Immature natural killer cell (primary cell): ENCODE results near the gene CD63. TPM values are rescaled to one million over a fixed set of nuclear protein-coding genes. Genes with fewer than 3 reads are reported as not detected.
A peak's percentile ranks its signal among the peaks of the same experiment; 100 is the strongest.

ENCODE experiments used
- DNase-seq, 3 donors: peaks; one replicate each; pipeline ENCODE4 v3.0.0; 2022; ENCODE audit warnings: mixed read lengths in 1 of 3
- H3K27ac Mint-ChIP-seq, 6 donors: one replicate each; pipeline ENCODE4 v1.8.0; 2020; ENCODE audit warnings: mixed read lengths in 6 of 6, mild to moderate bottlenecking in 5 of 6, inconsistent platforms in 4 of 6, moderate library complexity in 3 of 6
- H3K27me3 Mint-ChIP-seq, 3 donors: one replicate each; pipeline ENCODE4 v1.8.0; 2020 to 2021; ENCODE audit warnings: low read depth in 3 of 3, mild to moderate bottlenecking in 3 of 3, mixed read lengths in 3 of 3, moderate library complexity in 3 of 3, inconsistent platforms in 1 of 3
- H3K36me3 Mint-ChIP-seq, 3 donors: one replicate each; pipeline ENCODE4 v1.8.0; 2020; ENCODE audit warnings: mixed read lengths in 3 of 3, inconsistent platforms in 2 of 3, mild to moderate bottlenecking in 2 of 3
- H3K4me1 Mint-ChIP-seq, 2 donors: one replicate each; pipeline ENCODE4 v1.8.0; 2020; ENCODE audit warnings: inconsistent platforms in 2 of 2, mild to moderate bottlenecking in 2 of 2, mixed read lengths in 2 of 2, moderate library complexity in 1 of 2
- H3K4me3 Mint-ChIP-seq, 5 donors: one replicate each; pipeline ENCODE4 v1.8.0; 2020; ENCODE audit warnings: mild to moderate bottlenecking in 5 of 5, mixed read lengths in 5 of 5, inconsistent platforms in 3 of 5, moderate library complexity in 3 of 5
- H3K9me3 Mint-ChIP-seq, 6 donors: one replicate each; pipeline ENCODE4 v1.8.0; 2020; ENCODE audit warnings: mild to moderate bottlenecking in 6 of 6, mixed read lengths in 6 of 6, inconsistent platforms in 4 of 6, moderate library complexity in 3 of 6
- polyA plus RNA-seq, 3 donors: library from polyadenylated mRNA; unstranded; fragments of 300-500 nt; fragmentation: Illumina TruSeq; gene quantifications; one replicate each; pipeline ENCODE4 v1.2.3, GENCODE V29; 2021

The CD63 gene
- polyA plus RNA-seq, 3 donors from 2014 or later, result 1,258 to 1,754 (median 1,754) TPM

- H3K4me1 Mint-ChIP-seq, result peaks cover 29 to 40% of the 10 kb centered on the region in 2 donors
Measured at GRCh38 chr12:55746174-55746912, 17.5 kb upstream of the CD63 start.

GRCh38 chr12:55745361-55746173 lies 16.8 kb upstream of the CD63 start:
- H3K9me3 Mint-ChIP-seq, result no peaks in the 10 kb centered on the region

More at GRCh38 chr12:55746174-55746912, 17.5 kb upstream of the CD63 start:
- Mint-ChIP-seq H3K36me3 (peaks cover 0 to 6% (median 0%) of the 10 kb centered on the region in 3 donors), H3K27ac (peak overlapping the region in 5 of 6 donors; percentile 12 to 57 (median 33)), H3K4me3 (peak overlapping the region; percentile 18 to 68 (median 39)), H3K9me3 (no peaks in the 10 kb centered on the region), H3K27me3 (peaks cover 0 to 5% (median 0%) of the 10 kb centered on the region in 3 donors)
- DNase-seq, result no peak

GRCh38 chr12:55744340-55745030 lies 15.7 kb upstream of the CD63 start:
- no peaks in the 10 kb centered on the region for H3K36me3 Mint-ChIP-seq
- peaks cover 29 to 40% of the 10 kb centered on the region in 2 donors for H3K4me1 Mint-ChIP-seq
- peak overlapping the region in 5 of 6 donors; percentile 3 to 81 (median 61) for H3K27ac Mint-ChIP-seq
- H3K4me3 Mint-ChIP-seq, result peak overlapping the region; percentile 87 to 94 (median 90)
- H3K27me3 Mint-ChIP-seq, result no peaks in the 10 kb centered on the region
- H3K9me3 Mint-ChIP-seq, result no peaks in the 10 kb centered on the region
- no peak for DNase-seq

More at GRCh38 chr12:55745361-55746173, 16.8 kb upstream of the CD63 start:
- peaks cover 29 to 40% of the 10 kb centered on the region in 2 donors for H3K4me1 Mint-ChIP-seq
- DNase-seq, result no peak
- no peaks in the 10 kb centered on the region for H3K27me3 Mint-ChIP-seq
- peak overlapping the region in 5 of 6 donors; percentile 20 to 63 (median 43) for H3K27ac Mint-ChIP-seq
- peak overlapping the region; percentile 37 to 94 (median 87) for H3K4me3 Mint-ChIP-seq
- peaks cover 0 to 2% (median 0%) of the 10 kb centered on the region in 3 donors for H3K36me3 Mint-ChIP-seq

GRCh38 chr12:55743406-55744339 lies 14.9 kb upstream of the CD63 start:
- Mint-ChIP-seq H3K9me3 (no peaks in the 10 kb centered on the region), H3K36me3 (no peaks in the 10 kb centered on the region), H3K27me3 (no peaks in the 10 kb centered on the region), H3K4me3 (peak overlapping the region; percentile 87 to 94 (median 90)), H3K27ac (peak overlapping the region; percentile 3 to 81 (median 74)), H3K4me1 (peaks cover 32 to 44% of the 10 kb centered on the region in 2 donors)
- peak in 2 of 3 donors; percentile 51 to 59 for DNase-seq

- peak within 1 kb of the TSS; percentile 87 to 94 (median 90) for H3K4me3 Mint-ChIP-seq
- H3K4me1 Mint-ChIP-seq, result peaks cover 40 to 53% of the 10 kb centered on the region in 2 donors
- DNase-seq, result peak; percentile 64 to 70 (median 67)
- H3K27me3 Mint-ChIP-seq, result no peaks in the 10 kb centered on the region
- H3K36me3 Mint-ChIP-seq, result no peaks in the 10 kb centered on the region
- peak within 1 kb of the TSS; percentile 55 to 93 (median 79) for H3K27ac Mint-ChIP-seq
- no peaks in the 10 kb centered on the region for H3K9me3 Mint-ChIP-seq
Measured at GRCh38 chr12:55742719-55743405, 14.1 kb upstream of the CD63 start, which contains the start of gene GDF11. TSS of gene GDF11 (plus strand) at chr12:55743122. CDS start at chr12:55743317, 195 bp downstream.

GRCh38 chr12:55741931-55742680 lies 13.3 kb upstream of the CD63 start:
- H3K27ac Mint-ChIP-seq, result peak overlapping the region; percentile 55 to 93 (median 79)
- no peaks in the 10 kb centered on the region for H3K9me3 Mint-ChIP-seq
- peaks cover 48 to 60% of the 10 kb centered on the region in 2 donors for H3K4me1 Mint-ChIP-seq
- peak overlapping the region; percentile 80 to 87 (median 83) for H3K4me3 Mint-ChIP-seq
- no peak for DNase-seq
- no peaks in the 10 kb centered on the region for H3K36me3 Mint-ChIP-seq
- no peaks in the 10 kb centered on the region for H3K27me3 Mint-ChIP-seq

DNA sequence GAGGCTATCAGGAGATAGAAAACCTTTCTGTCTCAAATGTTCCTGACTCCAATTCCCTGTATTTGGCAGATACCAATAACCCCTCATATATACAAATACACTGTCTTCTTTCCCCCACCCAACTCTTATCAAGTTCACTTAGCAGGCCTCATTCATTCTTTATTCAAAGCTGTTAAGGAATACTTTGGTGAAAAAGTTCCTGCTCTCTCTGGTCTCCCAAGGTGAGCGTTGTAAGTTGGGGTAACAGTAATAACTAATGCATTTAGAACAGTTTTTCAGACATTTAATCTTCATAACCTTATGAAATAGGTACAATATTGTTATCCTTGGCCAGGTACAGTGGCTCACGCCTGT lies 10.2 kb upstream of the CD63 start:
- Mint-ChIP-seq H3K27ac (peak overlapping the region in 5 of 6 donors; percentile 86 to 95 (median 91)), H3K4me3 (peak overlapping the region; percentile 82 to 90 (median 87)), H3K36me3 (no peaks in the 10 kb centered on the region), H3K9me3 (no peaks in the 10 kb centered on the region), H3K4me1 (peaks cover 39 to 42% of the 10 kb centered on the region in 2 donors), H3K27me3 (no peaks in the 10 kb centered on the region)
- no peak for DNase-seq

DNA sequence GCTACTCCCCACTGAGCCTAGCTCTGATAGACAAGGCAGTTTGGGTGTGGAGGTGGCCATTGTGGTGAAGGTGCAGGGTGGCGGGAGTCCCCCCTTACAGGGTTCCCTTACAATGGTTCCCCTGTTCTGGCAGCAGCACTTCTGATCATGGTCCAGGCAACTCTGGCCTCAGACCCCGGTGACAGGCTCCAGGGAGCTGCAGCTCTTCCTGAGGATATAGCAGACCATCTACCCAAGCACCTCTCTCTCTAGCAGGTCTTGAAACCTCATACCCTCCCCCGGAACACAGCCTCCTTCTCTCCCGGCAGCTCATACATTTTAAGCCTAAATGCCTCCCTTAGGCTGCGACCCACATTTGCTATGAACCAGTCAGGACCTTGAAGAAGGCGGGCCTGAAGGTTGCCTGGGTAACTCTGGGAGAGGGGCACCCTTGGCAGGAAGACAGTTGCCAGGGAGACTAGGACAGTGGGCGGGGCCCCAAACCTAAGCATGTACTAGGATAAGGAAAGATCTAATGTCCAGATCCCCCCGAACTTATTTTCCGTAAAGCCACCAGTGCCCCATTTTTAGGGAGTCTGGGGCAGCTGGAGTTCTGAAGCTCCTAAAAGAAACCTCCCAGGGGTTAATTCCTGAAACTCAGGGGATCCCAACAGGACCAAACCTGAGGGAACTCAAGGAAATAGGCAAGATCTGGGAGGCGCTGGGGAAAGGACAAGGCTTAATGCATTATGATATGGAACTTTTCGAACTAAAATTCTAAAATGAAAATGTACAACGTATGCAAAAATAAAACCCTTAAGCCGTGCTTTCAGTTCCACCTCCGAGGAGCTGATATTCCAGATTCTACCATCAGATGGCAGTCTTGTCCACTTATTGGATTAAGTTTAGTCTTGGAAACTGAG lies 9.6 kb upstream of the CD63 start:
- Mint-ChIP-seq H3K36me3 (no peaks in the 10 kb centered on the region), H3K4me1 (peaks cover 33 to 35% of the 10 kb centered on the region in 2 donors), H3K9me3 (no peaks in the 10 kb centered on the region), H3K27me3 (no peaks in the 10 kb centered on the region), H3K27ac (peak overlapping the region; percentile 86 to 95 (median 92)), H3K4me3 (peak overlapping the region; percentile 82 to 90 (median 87))
- peak; percentile 76 to 81 (median 80) for DNase-seq

DNA sequence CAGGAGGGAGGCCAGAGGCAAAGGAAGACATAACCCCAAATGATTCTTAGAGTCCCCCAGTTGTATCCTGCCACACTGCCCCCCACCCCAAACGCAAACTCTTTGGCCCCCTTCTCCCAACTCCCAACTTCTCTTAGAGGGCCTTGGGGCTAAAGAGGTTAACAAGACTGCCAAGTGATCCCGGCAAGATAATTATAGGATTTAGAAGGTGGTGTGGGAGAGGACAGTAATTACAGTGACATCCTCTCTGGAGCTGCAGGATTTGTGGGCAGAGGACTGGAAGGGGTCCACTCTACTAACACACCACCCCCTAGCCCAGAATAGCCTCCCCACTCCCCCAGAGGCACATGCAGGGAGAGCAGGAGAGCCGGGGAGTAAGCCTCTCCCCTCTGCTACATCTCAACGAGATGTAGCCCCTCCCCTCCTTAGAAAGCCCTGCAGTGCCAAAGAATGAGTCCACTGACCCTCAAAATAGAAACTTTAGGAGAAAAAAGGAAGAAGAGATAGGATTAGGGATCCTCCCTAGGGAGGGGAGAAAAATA lies 8.8 kb upstream of the CD63 start:
- H3K27ac Mint-ChIP-seq, result peak overlapping the region; percentile 86 to 95 (median 92)

GRCh38 chr12:55736780-55737580 lies 8.2 kb upstream of the CD63 start:
- H3K9me3 Mint-ChIP-seq, result no peaks in the 10 kb centered on the region

More for the DNA sequence above, 8.8 kb upstream of the CD63 start:
- Mint-ChIP-seq H3K4me1 (peaks cover 33 to 36% of the 10 kb centered on the region in 2 donors), H3K27me3 (no peaks in the 10 kb centered on the region), H3K36me3 (no peaks in the 10 kb centered on the region), H3K4me3 (peak overlapping the region; percentile 82 to 90 (median 87)), H3K9me3 (no peaks in the 10 kb centered on the region)
- DNase-seq, result no peak

More at GRCh38 chr12:55736780-55737580, 8.2 kb upstream of the CD63 start:
- H3K4me1 Mint-ChIP-seq, result peaks cover 36 to 37% of the 10 kb centered on the region in 2 donors
- no peaks in the 10 kb centered on the region for H3K36me3 Mint-ChIP-seq
- peak; percentile 47 to 56 (median 56) for DNase-seq
- no peaks in the 10 kb centered on the region for H3K27me3 Mint-ChIP-seq
- H3K4me3 Mint-ChIP-seq, result peak overlapping the region; percentile 63 to 87 (median 85)
- H3K27ac Mint-ChIP-seq, result peak overlapping the region; percentile 85 to 95 (median 92)
